Activated T-cell treated with anti-CD3 and anti-CD28 coated beads, Interleukin-2, amount 50 U/mL, for 72 hours (primary cell): Measurements from ENCODE around the gene NKAPD1. TPM values are rescaled to one million over a fixed set of nuclear protein-coding genes. Genes with fewer than 3 reads are reported as not detected.
A peak's percentile ranks its signal among the peaks of the same experiment; 100 is the strongest.
"Not testable (repeated sequence)": the region's sequence is repeated elsewhere in the genome, so short reads cannot be mapped to it uniquely, and the experiment has no call there.

Source experiments
- ATAC-seq, 2 donors: fragments of 150-1000 bp; cut with Tn5 transposase; replicated peaks in 1 of 2; 2 replicates each; pipeline ENCODE4 v1.10.0; 2021; ENCODE audit warnings: moderate library complexity in 2 of 2, mild to moderate bottlenecking in 1 of 2
- DNase-seq, 2 donors: peaks; one replicate each; pipeline ENCODE4 v3.0.0; 2021 to 2022; ENCODE audit warnings: mixed read lengths in 1 of 2
- H3K27ac Mint-ChIP-seq: one replicate; pipeline ENCODE4 v1.8.0; 2022; ENCODE audit warnings: mild to moderate bottlenecking, moderate library complexity, mixed read lengths
- H3K27me3 Mint-ChIP-seq: one replicate; pipeline ENCODE4 v1.8.0; 2022; ENCODE audit warnings: low read depth, mixed read lengths
- H3K36me3 Mint-ChIP-seq, 2 donors: one replicate each; pipeline ENCODE4 v1.8.0; 2022; ENCODE audit warnings: mixed read lengths in 2 of 2, mild to moderate bottlenecking in 1 of 2; ENCODE audit not compliant: insufficient read depth in 2 of 2
- H3K4me1 Mint-ChIP-seq: one replicate; pipeline ENCODE4 v1.8.0; 2022; ENCODE audit warnings: low read depth, mixed read lengths
- H3K4me3 Mint-ChIP-seq, 2 donors: one replicate each; pipeline ENCODE4 v1.8.0; 2022; ENCODE audit warnings: mild to moderate bottlenecking in 2 of 2, mixed read lengths in 2 of 2, moderate library complexity in 2 of 2
- H3K9me3 Mint-ChIP-seq, 2 donors: one replicate each; pipeline ENCODE4 v1.8.0; 2022; ENCODE audit warnings: mixed read lengths in 2 of 2
- total RNA-seq, 2 donors: library from RNA; stranded (reverse); gene quantifications; one replicate each; pipeline ENCODE4 v1.2.3, GENCODE V29; 2022

NKAPD1 gene
- total RNA-seq, 2 donors from 2014 or later: 23.7 to 28.7 TPM

GRCh38 chr11:112048256-112048655, 25.8 kb upstream of the NKAPD1 start:
- H3K36me3 Mint-ChIP-seq: peaks cover 10 to 48% of the 10 kb centered on the region in 2 donors
- H3K4me1 Mint-ChIP-seq: peaks cover 21% of the 10 kb centered on the region
- not testable (repeated sequence) for H3K4me3 Mint-ChIP-seq, ATAC-seq, H3K27ac Mint-ChIP-seq, DNase-seq, H3K9me3 Mint-ChIP-seq, H3K27me3 Mint-ChIP-seq

- ATAC-seq: no peak
- H3K4me1 Mint-ChIP-seq: peaks cover 21% of the 10 kb centered on the region
- H3K36me3 Mint-ChIP-seq: peaks cover 10 to 48% of the 10 kb centered on the region in 2 donors
- no peak overlapping the region for H3K4me3 Mint-ChIP-seq
- H3K27ac Mint-ChIP-seq: no peak overlapping the region
- no peak for DNase-seq
- no peaks in the 10 kb centered on the region for H3K27me3 Mint-ChIP-seq
- H3K9me3 Mint-ChIP-seq: no peaks in the 10 kb centered on the region
These were observed 24.3 kb upstream of the NKAPD1 start for GRCh38 chr11:112049777-112050176.

- ATAC-seq (no peak), DNase-seq (no peak)
- no peak overlapping the region for H3K4me3 Mint-ChIP-seq
- H3K36me3 Mint-ChIP-seq: peaks cover 12 to 55% of the 10 kb centered on the region in 2 donors
- H3K27ac Mint-ChIP-seq: peak overlapping the region; percentile 29
- peaks cover 21% of the 10 kb centered on the region for H3K4me1 Mint-ChIP-seq
- no peaks in the 10 kb centered on the region for H3K9me3 Mint-ChIP-seq
- H3K27me3 Mint-ChIP-seq: no peaks in the 10 kb centered on the region
These were observed 23.4 kb upstream of the NKAPD1 start for GRCh38 chr11:112050721-112051120.

DNA sequence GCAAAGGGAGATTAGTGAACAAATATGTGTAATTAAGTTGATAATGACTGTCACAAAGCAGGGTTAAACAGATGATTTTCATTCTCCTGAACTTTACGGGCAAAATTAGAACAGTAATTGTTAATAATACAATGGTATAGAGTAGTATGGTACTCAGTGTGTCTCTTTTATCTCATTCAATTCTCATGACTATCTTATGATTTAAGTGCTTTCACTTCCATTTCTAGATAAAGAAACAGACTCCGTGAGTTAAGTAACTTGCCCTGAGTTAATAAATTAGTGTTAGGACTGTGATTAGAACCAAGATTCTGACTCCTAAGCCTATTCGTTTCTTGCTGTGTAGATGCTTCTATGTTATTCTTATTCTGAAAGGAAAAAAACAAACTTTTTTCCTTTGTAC, 22.3 kb upstream of the NKAPD1 start:
- H3K4me3 Mint-ChIP-seq: no peak overlapping the region
- peaks cover 9 to 54% of the 10 kb centered on the region in 2 donors for H3K36me3 Mint-ChIP-seq
- H3K27ac Mint-ChIP-seq: peak overlapping the region; percentile 81
- H3K27me3 Mint-ChIP-seq: no peaks in the 10 kb centered on the region
- H3K4me1 Mint-ChIP-seq: peaks cover 29% of the 10 kb centered on the region
- DNase-seq: no peak
- ATAC-seq: no peak
- no peaks in the 10 kb centered on the region for H3K9me3 Mint-ChIP-seq

GRCh38 chr11:112057170-112057569, 16.9 kb upstream of the NKAPD1 start:
- Mint-ChIP-seq H3K4me1 (peaks cover 20% of the 10 kb centered on the region), H3K9me3 (no peaks in the 10 kb centered on the region), H3K36me3 (peaks cover 4 to 25% of the 10 kb centered on the region in 2 donors), H3K27ac (peak overlapping the region; percentile 85), H3K4me3 (peak overlapping the region; percentile 29 to 65), H3K27me3 (no peaks in the 10 kb centered on the region)
- ATAC-seq (peak; percentile 96 to 97), DNase-seq (peak; percentile 20 to 24)

DNA sequence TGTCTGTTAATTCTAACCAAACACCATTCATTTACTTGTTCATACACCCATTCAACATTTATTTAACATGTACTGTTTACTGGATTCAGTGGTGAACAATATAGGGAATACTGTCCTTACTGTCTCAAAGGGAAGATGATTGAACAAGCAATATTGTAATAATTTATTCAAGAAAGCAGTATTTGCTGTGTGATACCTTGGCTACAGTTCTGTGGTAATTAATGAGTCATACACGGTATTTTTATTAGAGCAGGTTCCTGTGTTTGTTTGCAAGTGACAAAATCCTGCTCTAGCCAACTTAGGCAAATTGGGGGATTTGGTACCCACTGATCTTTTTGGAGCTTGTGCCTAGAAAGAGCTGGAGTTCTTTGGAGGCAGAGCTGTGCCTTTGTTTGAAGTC, 16.0 kb upstream of the NKAPD1 start:
- H3K27ac Mint-ChIP-seq: no peak overlapping the region
- H3K9me3 Mint-ChIP-seq: no peaks in the 10 kb centered on the region
- H3K36me3 Mint-ChIP-seq: peaks cover 5 to 25% of the 10 kb centered on the region in 2 donors
- ATAC-seq (no peak), DNase-seq (no peak)
- H3K27me3 Mint-ChIP-seq: no peaks in the 10 kb centered on the region
- H3K4me1 Mint-ChIP-seq: peaks cover 20% of the 10 kb centered on the region
- H3K4me3 Mint-ChIP-seq: no peak overlapping the region

DNA sequence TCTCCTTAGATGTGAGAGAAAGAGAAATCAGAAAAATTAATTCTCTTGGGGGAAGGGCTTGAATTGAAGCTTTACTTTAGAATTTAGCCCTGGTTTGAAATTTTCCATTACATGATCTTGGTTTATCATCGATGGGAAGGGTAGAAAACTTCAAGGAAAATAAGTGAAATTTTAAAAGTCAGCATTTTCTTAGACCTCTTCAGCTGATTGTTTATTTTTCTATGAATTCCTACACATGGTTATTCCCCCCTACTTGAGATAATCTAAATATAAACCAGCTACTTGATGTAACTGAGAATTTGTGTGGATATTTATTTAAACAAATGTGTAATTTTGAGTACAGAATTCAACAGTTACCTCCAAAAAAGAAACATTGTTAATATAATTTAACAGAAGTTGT, 11.2 kb upstream of the NKAPD1 start:
- Mint-ChIP-seq H3K4me3 (no peak overlapping the region), H3K27me3 (no peaks in the 10 kb centered on the region), H3K27ac (no peak overlapping the region), H3K36me3 (peaks cover 1 to 11% of the 10 kb centered on the region in 2 donors), H3K9me3 (no peaks in the 10 kb centered on the region), H3K4me1 (peaks cover 1% of the 10 kb centered on the region)
- no peak for DNase-seq
- ATAC-seq: no peak

- peaks cover 17 to 36% of the 10 kb centered on the region in 2 donors for H3K36me3 Mint-ChIP-seq
- peak overlapping the region; percentile 9 to 66 for H3K4me3 Mint-ChIP-seq
- no peaks in the 10 kb centered on the region for H3K27me3 Mint-ChIP-seq
- H3K9me3 Mint-ChIP-seq: no peaks in the 10 kb centered on the region
- DNase-seq (peak; percentile 52 to 58), ATAC-seq (peak; percentile 70 to 77)
- peak overlapping the region; percentile 87 for H3K27ac Mint-ChIP-seq
- peaks cover 53% of the 10 kb centered on the region for H3K4me1 Mint-ChIP-seq
These were observed 8.6 kb downstream of the NKAPD1 start for GRCh38 chr11:112082729-112083128.

- peaks cover 74% of the 10 kb centered on the region for H3K4me1 Mint-ChIP-seq
- H3K9me3 Mint-ChIP-seq: no peaks in the 10 kb centered on the region
- H3K27me3 Mint-ChIP-seq: no peaks in the 10 kb centered on the region
- H3K4me3 Mint-ChIP-seq: peak overlapping the region; percentile 97 to 98
- peak overlapping the region; percentile 92 for H3K27ac Mint-ChIP-seq
- peak; percentile 56 for DNase-seq
- peaks cover 23 to 50% of the 10 kb centered on the region in 2 donors for H3K36me3 Mint-ChIP-seq
- peak; percentile 53 to 58 for ATAC-seq
These were observed 11.8 kb downstream of the NKAPD1 start for GRCh38 chr11:112085822-112086421.

DNA sequence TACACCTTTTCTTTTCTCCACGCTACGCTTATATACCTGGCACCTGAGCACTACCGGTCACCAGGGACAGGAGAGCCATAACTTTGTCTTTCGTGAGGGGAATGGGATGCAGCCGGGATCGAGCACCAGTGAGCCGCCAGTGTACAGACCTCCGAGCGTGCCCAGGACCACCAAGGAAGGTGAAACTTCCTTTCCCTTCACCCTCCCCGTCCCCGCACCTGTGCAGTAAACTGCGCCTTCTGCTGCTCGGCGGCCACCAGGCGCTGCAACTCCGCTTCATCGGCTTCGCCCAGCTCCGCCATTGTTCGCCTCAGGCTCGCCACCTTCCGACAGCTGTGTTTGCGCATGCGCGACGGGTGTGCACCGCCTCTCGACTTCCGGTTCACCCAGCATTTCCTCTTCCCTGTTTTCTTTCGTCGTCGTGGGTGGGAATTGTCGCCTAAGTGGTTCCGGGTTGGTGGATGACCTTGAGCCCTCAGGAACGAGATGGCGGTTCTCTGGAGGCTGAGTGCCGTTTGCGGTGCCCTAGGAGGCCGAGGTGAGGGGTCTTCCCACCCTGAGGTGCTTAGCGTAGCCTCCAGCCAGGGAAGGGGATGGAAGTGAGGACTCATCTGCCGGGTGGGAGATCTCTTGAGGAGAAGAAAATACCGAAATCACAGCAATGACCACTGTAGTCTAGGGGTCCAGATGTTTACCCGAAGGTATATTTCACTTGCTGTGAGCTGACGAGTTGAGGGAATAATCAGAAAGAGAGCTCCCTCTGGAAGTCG, 12.5 kb downstream of the NKAPD1 start, which contains the start of the genes SDHD and TIMM8B:
TSS of gene SDHD (plus strand) at position 452 of the 770 bp plus-strand sequence. CDS start at position 487, 35 bp downstream.
TSS of gene TIMM8B (minus strand) at position 335 of the 770 bp plus-strand sequence. CDS start at position 302, 33 bp downstream.
- Mint-ChIP-seq H3K36me3 (peaks cover 27 to 55% of the 10 kb centered on the region in 2 donors), H3K4me1 (peaks cover 70% of the 10 kb centered on the region), H3K9me3 (no peaks in the 10 kb centered on the region)

DNA sequence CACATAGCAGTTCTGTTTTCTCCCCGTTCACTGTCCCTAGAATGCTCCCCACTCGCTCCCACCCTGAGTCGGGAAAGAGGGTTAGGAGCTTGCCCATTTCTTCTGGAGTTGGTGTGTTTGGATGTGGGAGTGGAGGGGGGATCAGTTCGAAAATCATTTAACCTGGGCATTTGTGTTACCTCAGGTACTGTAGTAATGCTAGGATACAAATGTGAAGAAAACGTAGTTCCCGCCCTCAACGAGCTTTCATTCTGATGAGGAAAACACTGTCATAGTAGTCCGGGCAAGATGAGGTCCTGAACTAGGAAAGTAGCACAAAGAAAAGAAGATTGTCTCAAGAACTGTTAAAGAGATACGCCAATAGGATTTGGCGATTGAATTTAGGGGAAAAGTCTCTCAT, 13.1 kb downstream of the NKAPD1 start:
- ATAC-seq: no peak
- Mint-ChIP-seq H3K27ac (peak overlapping the region; percentile 92), H3K36me3 (peaks cover 28 to 58% of the 10 kb centered on the region in 2 donors)

More for the DNA sequence above, 12.5 kb downstream of the NKAPD1 start, which contains the start of the genes SDHD and TIMM8B:
- Mint-ChIP-seq H3K4me3 (peak within 1 kb of the TSS; percentile 97 to 98), H3K27me3 (no peaks in the 10 kb centered on the region), H3K27ac (peak within 1 kb of the TSS; percentile 92)
- DNase-seq (peak; percentile 95 to 96), ATAC-seq (peak; percentile 83 to 85)

GRCh38 chr11:112095302-112095701, 21.2 kb downstream of the NKAPD1 start:
- H3K4me1 Mint-ChIP-seq, H3K4me3 Mint-ChIP-seq, H3K27me3 Mint-ChIP-seq, DNase-seq, ATAC-seq, H3K27ac Mint-ChIP-seq, H3K9me3 Mint-ChIP-seq: not testable (repeated sequence)
- peaks cover 6 to 27% of the 10 kb centered on the region in 2 donors for H3K36me3 Mint-ChIP-seq

More for the DNA sequence above, 13.1 kb downstream of the NKAPD1 start:
- no peak for DNase-seq
- Mint-ChIP-seq H3K4me1 (peaks cover 66% of the 10 kb centered on the region), H3K27me3 (no peaks in the 10 kb centered on the region), H3K9me3 (no peaks in the 10 kb centered on the region), H3K4me3 (peak overlapping the region; percentile 97 to 98)

DNA sequence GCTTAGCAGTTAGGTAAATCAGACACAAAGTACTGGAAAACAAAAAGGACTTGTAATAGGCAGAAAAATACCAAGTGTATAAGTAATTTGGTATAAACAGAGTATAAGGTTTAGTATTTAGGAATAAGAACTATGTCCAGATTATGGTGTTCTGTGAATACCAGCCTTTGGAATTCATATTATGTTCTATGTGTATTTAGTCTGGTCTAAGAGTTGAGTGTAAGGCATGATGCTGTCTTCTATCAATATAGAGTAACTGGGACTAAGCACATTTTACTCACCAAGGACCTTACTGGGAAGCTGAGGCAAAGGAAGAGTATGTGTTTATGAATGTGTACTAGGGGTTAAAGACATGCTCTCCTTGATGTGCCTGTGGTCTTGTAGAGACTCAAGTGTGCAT, 22.1 kb downstream of the NKAPD1 start:
- no peak overlapping the region for H3K4me3 Mint-ChIP-seq
- no peak overlapping the region for H3K27ac Mint-ChIP-seq
- no peaks in the 10 kb centered on the region for H3K9me3 Mint-ChIP-seq
- ATAC-seq (no peak), DNase-seq (no peak)
- no peaks in the 10 kb centered on the region for H3K4me1 Mint-ChIP-seq
- H3K27me3 Mint-ChIP-seq: no peaks in the 10 kb centered on the region
- peaks cover 6 to 22% of the 10 kb centered on the region in 2 donors for H3K36me3 Mint-ChIP-seq
